ENCODE measurements around the gene PITPNM2. TPM values are rescaled to one million over a fixed set of nuclear protein-coding genes. Genes with fewer than 3 reads are reported as not detected.

Gene PITPNM2
- total and polyA plus RNA-seq, 9 of the 15 experiments (the other 6 are each of a cell fraction or from before 2014, with no cell fraction given), result 0.03 to 10.8 (median 2.9) TPM

GRCh38 chr12:123133701-123134100 lies 17.2 kb downstream of the PITPNM2 start (continued):
- TF ChIP-seq ZMIZ1 (IDR thresholded peaks at IDR 0.05; ENCODE audit: low read depth in 2 of 2, low read length in 2 of 2), result no peak
- TF ChIP-seq CBFB (CRISPR knock-in tag; IDR thresholded peaks at IDR 0.05), result no peak
- no peak for TF ChIP-seq TAL1 (IDR thresholded peaks at IDR 0.05)
- TF ChIP-seq ZBTB49 (CRISPR knock-in tag; IDR thresholded peaks at IDR 0.05; ENCODE audit: borderline replicate concordance), result no peak
- TF ChIP-seq ZFP91 (CRISPR knock-in tag; IDR thresholded peaks at IDR 0.05), result no peak
- no peak for TF ChIP-seq CREB3L1 (IDR thresholded peaks at IDR 0.05; ENCODE audit: borderline replicate concordance, low read depth)
- TF ChIP-seq EGR1 (conservative IDR thresholded peaks at IDR 0.05), result peak; percentile 44
- TF ChIP-seq ZHX1 (conservative IDR thresholded peaks at IDR 0.05; ENCODE audit: low read length), result no peak
- TF ChIP-seq ARID2 (IDR thresholded peaks at IDR 0.05), result no peak
- 0 out of 2 replicates have a peak, but pooled peaks have one; percentile 29 for TF ChIP-seq CBFA2T3 (IDR thresholded peaks at IDR 0.05)
- no peak for TF ChIP-seq NKRF (IDR thresholded peaks at IDR 0.05; ENCODE audit: borderline replicate concordance)
- TF ChIP-seq KDM1A (IDR thresholded peaks at IDR 0.05), result peak; percentile 76 to 83; a peak in 3 of 4 replicates
- no peak for TF ChIP-seq ETV1 (tag; conservative IDR thresholded peaks at IDR 0.05; ENCODE audit: low read depth)
- TF ChIP-seq ELF4 (CRISPR knock-in tag; IDR thresholded peaks at IDR 0.05), result no peak

Data from K562 (cell line).